Measurements from ENCODE around the gene NOC4L. TPM values are rescaled to one million over a fixed set of nuclear protein-coding genes. Genes with fewer than 3 reads are reported as not detected.
A peak's percentile ranks its signal among the peaks of the same experiment; 100 is the strongest.

Gene NOC4L
- total RNA-seq, 1 experiment from 2014 or later: 29.8 TPM

DNA sequence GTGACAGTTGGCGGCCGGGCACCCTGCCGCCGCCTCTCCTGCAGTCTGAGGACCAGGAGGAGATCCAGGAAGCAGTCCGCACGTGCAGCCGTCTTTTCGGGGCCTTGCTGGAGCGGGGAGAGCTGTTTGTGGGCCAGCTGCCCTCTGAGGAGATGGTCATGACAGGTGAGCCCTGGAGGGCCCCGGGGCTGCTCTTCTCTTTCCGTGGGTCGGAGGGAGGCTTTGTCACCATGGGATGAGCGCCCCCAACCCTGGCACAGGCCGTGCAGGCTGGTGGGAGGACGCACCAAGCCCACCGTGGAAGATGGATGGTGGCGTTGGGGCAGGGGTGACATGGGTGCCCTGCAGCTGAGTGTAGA is 532 bp downstream of the NOC4L start:
- CTCF ChIA-PET: interaction anchor here (0.6 kb wide), 1 partner anchor 353 kb away, joined by 6 read pairs; no protein-coding TSS in a partner anchor
- Histone ChIP-seq H3K9me3 (ENCODE audit: control insufficient read depth, insufficient read depth, low read depth, low read length) (no peaks in the 10 kb centered on the region), H3K36me3 (ENCODE audit: control insufficient read depth, insufficient read depth, low read length) (0 out of 2 replicates have a peak, but pooled peaks cover 5% of the 10 kb centered on the region), H3K4me3 (ENCODE audit: low read depth in 2 of 2, low read length in 2 of 2) (peak overlapping the region; percentile 74 to 83), H3K27ac (ENCODE audit: low read length) (peak overlapping the region; percentile 72), H3K4me1 (ENCODE audit: control insufficient read depth, insufficient read depth, low read length) (peaks cover 10% of the 10 kb centered on the region; the same call in 1 of the 2 replicates), H3K27me3 (ENCODE audit: control insufficient read depth, insufficient read depth, low read length) (no peaks in the 10 kb centered on the region)
- intact Hi-C loops (cut with micrococcal nuclease; ENCODE audit: unreplicated experiment): no loop called here
- TF ChIP-seq SIN3A (IDR thresholded peaks at IDR 0.05; ENCODE audit: borderline replicate concordance, insufficient read depth, low read depth, low read length): no peak
- TF ChIP-seq REST (IDR thresholded peaks at IDR 0.05; ENCODE audit: insufficient read depth in 1 of 2, low read depth in 2 of 2, low read length in 1 of 2): no peak
- TF ChIP-seq TCF7L2 (IDR thresholded peaks at IDR 0.05; ENCODE audit: low read depth, low read length): no peak
- TF ChIP-seq, protein P1, sequence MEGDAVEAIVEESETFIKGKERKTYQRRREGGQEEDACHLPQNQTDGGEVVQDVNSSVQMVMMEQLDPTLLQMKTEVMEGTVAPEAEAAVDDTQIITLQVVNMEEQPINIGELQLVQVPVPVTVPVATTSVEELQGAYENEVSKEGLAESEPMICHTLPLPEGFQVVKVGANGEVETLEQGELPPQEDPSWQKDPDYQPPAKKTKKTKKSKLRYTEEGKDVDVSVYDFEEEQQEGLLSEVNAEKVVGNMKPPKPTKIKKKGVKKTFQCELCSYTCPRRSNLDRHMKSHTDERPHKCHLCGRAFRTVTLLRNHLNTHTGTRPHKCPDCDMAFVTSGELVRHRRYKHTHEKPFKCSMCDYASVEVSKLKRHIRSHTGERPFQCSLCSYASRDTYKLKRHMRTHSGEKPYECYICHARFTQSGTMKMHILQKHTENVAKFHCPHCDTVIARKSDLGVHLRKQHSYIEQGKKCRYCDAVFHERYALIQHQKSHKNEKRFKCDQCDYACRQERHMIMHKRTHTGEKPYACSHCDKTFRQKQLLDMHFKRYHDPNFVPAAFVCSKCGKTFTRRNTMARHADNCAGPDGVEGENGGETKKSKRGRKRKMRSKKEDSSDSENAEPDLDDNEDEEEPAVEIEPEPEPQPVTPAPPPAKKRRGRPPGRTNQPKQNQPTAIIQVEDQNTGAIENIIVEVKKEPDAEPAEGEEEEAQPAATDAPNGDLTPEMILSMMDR (IDR thresholded peaks at IDR 0.05): no peak
- TF ChIP-seq POLR2AphosphoS5 (IDR thresholded peaks at IDR 0.05; ENCODE audit: low read depth, low read length): no peak
- POLR2A ChIA-PET: no interaction called here
- in situ Hi-C loops (cut with HindIII; ENCODE audit: low pct_unique_long_range_greater_than_20kb, low sequenced_read_pairs): no loop called here
- DNase-seq (ENCODE audit: low read depth, low spot score) (no peak), ATAC-seq (peak; percentile 10; the same call in 1 of the 2 replicates)
- TSS peak; percentile 85 for BruUV-seq (replicated peaks)

DNA sequence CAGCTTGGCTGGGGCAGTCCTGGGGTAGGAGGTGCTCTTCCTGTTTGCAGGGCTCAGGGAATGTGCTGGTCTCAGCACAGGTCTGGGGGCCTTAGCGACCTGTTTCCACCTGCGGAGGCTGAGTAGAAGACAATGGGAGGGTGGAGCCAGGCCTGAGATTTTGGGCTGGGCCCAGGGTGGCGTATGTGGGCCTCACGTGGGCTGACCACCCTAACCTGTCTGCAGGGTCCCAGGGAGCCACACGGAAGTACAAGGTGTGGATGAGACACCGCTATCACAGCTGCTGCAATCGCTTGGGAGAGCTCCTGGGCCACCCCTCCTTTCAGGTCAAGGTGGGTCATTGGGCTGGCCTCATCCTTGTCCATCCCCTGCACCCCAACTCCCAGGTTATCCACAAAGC is 1.1 kb downstream of the NOC4L start:
- TF ChIP-seq SIN3A (IDR thresholded peaks at IDR 0.05; ENCODE audit: borderline replicate concordance, insufficient read depth, low read depth, low read length) (no peak), POLR2AphosphoS5 (IDR thresholded peaks at IDR 0.05; ENCODE audit: low read depth, low read length) (no peak), TCF7L2 (IDR thresholded peaks at IDR 0.05; ENCODE audit: low read depth, low read length) (no peak), REST (IDR thresholded peaks at IDR 0.05; ENCODE audit: insufficient read depth in 1 of 2, low read depth in 2 of 2, low read length in 1 of 2) (no peak)
- TF ChIP-seq, protein P1 (IDR thresholded peaks at IDR 0.05): no peak
- H3K4me1 ChIP-seq (ENCODE audit: control insufficient read depth, insufficient read depth, low read length): peaks cover 10% of the 10 kb centered on the region; the same call in 1 of the 2 replicates
- ChIA-PET POLR2A (no interaction called here), CTCF (interaction anchor here (0.6 kb wide), 1 partner anchor 352 kb away, joined by 6 read pairs; no protein-coding TSS in a partner anchor)
- DNase-seq (ENCODE audit: low read depth, low spot score) (no peak), ATAC-seq (no peak)
- in situ Hi-C loops (cut with HindIII; ENCODE audit: low pct_unique_long_range_greater_than_20kb, low sequenced_read_pairs): no loop called here
- H3K27ac ChIP-seq (ENCODE audit: low read length): peak overlapping the region; percentile 72; the same call in 1 of the 2 replicates
- 0 out of 2 replicates have a peak, but pooled peaks cover 5% of the 10 kb centered on the region for H3K36me3 ChIP-seq (ENCODE audit: control insufficient read depth, insufficient read depth, low read length)
- H3K27me3 ChIP-seq (ENCODE audit: control insufficient read depth, insufficient read depth, low read length): no peaks in the 10 kb centered on the region
- H3K4me3 ChIP-seq (ENCODE audit: low read depth in 2 of 2, low read length in 2 of 2): peak overlapping the region; percentile 74 to 83
- intact Hi-C loops (cut with micrococcal nuclease; ENCODE audit: unreplicated experiment): no loop called here
- H3K9me3 ChIP-seq (ENCODE audit: control insufficient read depth, insufficient read depth, low read depth, low read length): no peaks in the 10 kb centered on the region
- no TSS peak for BruUV-seq (replicated peaks)
